ENCODE results near the gene INSC. TPM values are rescaled to one million over a fixed set of nuclear protein-coding genes. Genes with fewer than 3 reads are reported as not detected.

INSC gene
- total and polyA plus RNA-seq, 2 of the 13 experiments (the other 11 are each of a cell fraction or from before 2014, with no cell fraction given): 0.09 TPM; not detected in 1

GRCh38 chr11:15192005-15192556 is 77.4 kb downstream of the INSC start:
- intact Hi-C loops (cut with micrococcal nuclease; ENCODE audit: unreplicated experiment) (no loop called here), in situ Hi-C loops (cut with HindIII; ENCODE audit: extremely low pct_ligation_motif_present, low pct_unique_long_range_greater_than_20kb) (no loop called here)
- H3K27me3 ChIP-seq (ENCODE audit: control insufficient read depth in 1 of 2, insufficient read depth in 2 of 2, low read length in 2 of 2): no peaks in the 10 kb centered on the region
- H3K9ac ChIP-seq (ENCODE audit: insufficient read depth, low read depth, low read length): no peak overlapping the region
- no peak overlapping the region for H2AFZ ChIP-seq (ENCODE audit: low read length)
- ChIA-PET POLR2A (no interaction called here), CTCF (ENCODE audit: low intra/inter-chr PET ratio, low total read pairs) (no interaction called here)
- peaks cover 24% of the 10 kb centered on the region for H3K4me1 ChIP-seq (ENCODE audit: insufficient read depth, low read length)
- H3K27ac ChIP-seq (ENCODE audit: extremely low read length, insufficient read depth, low read length): no peak overlapping the region
- BruUV-seq (replicated peaks): no TSS peak
- H4K20me1 ChIP-seq (ENCODE audit: insufficient read depth, low read length): no peaks in the 10 kb centered on the region
- no peaks in the 10 kb centered on the region for H3K36me3 ChIP-seq (replicated peaks in 1 of 2; ENCODE audit: control insufficient read depth in 1 of 2, insufficient read depth in 2 of 2, low read length in 2 of 2)
- WGBS (ENCODE audit: low lambda C conversion rate): 37% methylated on average over 1 of the region's 1 CpG
- no peaks in the 10 kb centered on the region for H3K79me2 ChIP-seq (ENCODE audit: insufficient read depth, low read length)
- ATAC-seq (peak; percentile 59; the same call in 1 of the 3 replicates), DNase-seq (ENCODE audit: low spot score) (no peak), FAIRE-seq (no peak)
- TF ChIP-seq CENPBD1 (CRISPR knock-in tag; IDR thresholded peaks at IDR 0.05; ENCODE audit: borderline replicate concordance, low read depth): no peak
- no peak for TF ChIP-seq ZNF639 (CRISPR knock-in tag; conservative IDR thresholded peaks at IDR 0.05)
- no peak for TF ChIP-seq HOXA9 (CRISPR knock-in tag; IDR thresholded peaks at IDR 0.05; ENCODE audit: borderline replicate concordance)
- no peak for TF ChIP-seq FUBP1 (CRISPR knock-in tag; IDR thresholded peaks at IDR 0.05; ENCODE audit: borderline replicate concordance)
- peak; percentile 18 to 68; a peak in 2 of 4 replicates for TF ChIP-seq MAFK (conservative IDR thresholded peaks at IDR 0.05 in 1 of 2, IDR thresholded peaks at IDR 0.05 in 1 of 2; ENCODE audit: low read length in 2 of 2)
- TF ChIP-seq MAFF (IDR thresholded peaks at IDR 0.05; ENCODE audit: low read depth, low read length): peak; percentile 58
- no peak for TF ChIP-seq POGK (CRISPR knock-in tag; conservative IDR thresholded peaks at IDR 0.05)
- no peak for TF ChIP-seq ZNF101 (CRISPR knock-in tag; IDR thresholded peaks at IDR 0.05; ENCODE audit: borderline replicate concordance, low read depth)
- H3K4me3 ChIP-seq (replicated peaks in 1 of 3; ENCODE audit: insufficient read depth in 1 of 3, low read depth in 2 of 3, low read length in 3 of 3): no peak overlapping the region
- no peak overlapping the region for H3K4me2 ChIP-seq (ENCODE audit: low read depth, low read length)
- no peaks in the 10 kb centered on the region for H3K9me3 ChIP-seq (ENCODE audit: low read length)

Data from HepG2 (cell line).